ENCODE results near the gene TRAPPC8. TPM values are rescaled to one million over a fixed set of nuclear protein-coding genes. Genes with fewer than 3 reads are reported as not detected.

Gene TRAPPC8
- total and polyA plus RNA-seq, 10 of the 15 experiments (the other 5 are each of a cell fraction or from before 2014, with no cell fraction given), result 13.0 to 75.4 (median 24.8) TPM

DNA sequence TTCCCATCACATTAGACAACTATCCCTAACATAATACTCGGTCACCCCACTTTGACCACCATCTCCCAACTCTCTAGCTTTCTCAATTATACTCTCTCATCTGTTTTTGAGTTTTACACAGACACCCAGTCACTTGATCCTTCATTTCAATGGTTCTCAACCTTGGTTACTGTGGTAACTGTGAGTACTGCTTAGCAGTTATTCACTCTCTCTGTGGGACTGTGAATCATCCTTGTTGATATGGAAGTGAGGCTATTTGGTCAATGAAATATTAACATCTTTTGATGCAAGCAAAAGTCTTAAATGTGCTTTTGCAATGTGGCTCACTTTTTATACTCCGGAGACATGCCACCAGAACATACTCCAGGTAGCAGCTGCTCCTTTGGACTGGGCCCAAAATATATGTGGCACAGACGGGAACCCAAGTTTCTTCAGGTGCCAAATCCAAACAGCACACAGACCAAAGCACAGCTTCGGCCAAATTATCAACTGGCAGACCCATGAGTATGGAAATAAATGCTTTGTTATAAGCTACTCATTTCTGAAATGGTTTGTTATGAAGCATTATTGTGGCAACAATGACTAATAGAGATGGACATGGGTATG is 107.3 kb downstream of the TRAPPC8 start:
- in situ Hi-C loops (cut with MboI), result no loop called here
- Histone ChIP-seq H3K27me3 (replicated peaks in 1 of 2; ENCODE audit: control insufficient read depth in 2 of 2, insufficient read depth in 2 of 2, low read length in 1 of 2) (no peaks in the 10 kb centered on the region), H3K27ac (ENCODE audit: control insufficient read depth, insufficient read depth) (no peak overlapping the region), H3K9me3 (replicated peaks; ENCODE audit: control insufficient read depth, insufficient read depth, low read length) (no peaks in the 10 kb centered on the region), H3K9ac (ENCODE audit: control insufficient read depth, insufficient read depth, low read length) (no peak overlapping the region), H3K79me2 (ENCODE audit: control insufficient read depth, insufficient read depth, low read length) (no peaks in the 10 kb centered on the region), H3K4me2 (ENCODE audit: control insufficient read depth, insufficient read depth) (no peak overlapping the region), H3K36me3 (ENCODE audit: control insufficient read depth in 2 of 2, insufficient read depth in 2 of 2, low read length in 1 of 2) (peaks cover 0 to 16% of the 10 kb centered on the region in 2 experiments; a peak in 2 of 4 replicates), H3K4me1 (ENCODE audit: control insufficient read depth, insufficient read depth, low read length) (no peaks in the 10 kb centered on the region), H2AFZ (ENCODE audit: control insufficient read depth, low read depth, low read length) (no peak overlapping the region), H3K4me3 (no peak overlapping the region), H4K20me1 (ENCODE audit: control insufficient read depth, insufficient read depth) (no peaks in the 10 kb centered on the region)
- ChIA-PET SMC1A (ENCODE audit: uncharacterized antibody, unreplicated experiment) (no interaction called here), RAD21 (ENCODE audit: unreplicated experiment) (no interaction called here), POLR2A (no interaction called here), CTCF (no interaction called here)
- DNase-seq (ENCODE audit: low read depth, low spot score) (no peak), ATAC-seq (no peak), FAIRE-seq (no peak)
- 97% methylated on average over 4 of the region's 4 CpGs for WGBS (ENCODE audit: insufficient coverage, insufficient replicate concordance, low lambda C conversion rate, missing lambda C conversion rate)
- BruUV-seq (replicated peaks), result no TSS peak
- intact Hi-C loops (cut with micrococcal nuclease; ENCODE audit: unreplicated experiment), result no loop called here
- TF ChIP-seq PML (IDR thresholded peaks at IDR 0.05; ENCODE audit: low read length) (no peak), ATF7 (IDR thresholded peaks at IDR 0.05; ENCODE audit: low read depth) (no peak), CHD2 (IDR thresholded peaks at IDR 0.05; ENCODE audit: borderline replicate concordance, low read depth, low read length) (no peak), ZBTB40 (IDR thresholded peaks at IDR 0.05; ENCODE audit: borderline replicate concordance) (no peak), CEBPB (IDR thresholded peaks at IDR 0.05; ENCODE audit: borderline replicate concordance in 1 of 2, low read depth in 2 of 2, low read length in 2 of 2) (no peak), BCL3 (IDR thresholded peaks at IDR 0.05; ENCODE audit: borderline replicate concordance, insufficient read depth, low read depth, low read length, poor library complexity, severe bottlenecking) (no peak), TAF1 (IDR thresholded peaks at IDR 0.05; ENCODE audit: borderline replicate concordance, low read depth, low read length) (no peak), RELB (IDR thresholded peaks at IDR 0.05; ENCODE audit: low read depth) (no peak), YY1 (IDR thresholded peaks at IDR 0.05; ENCODE audit: low read depth, low read length) (no peak), BACH1 (IDR thresholded peaks at IDR 0.05; ENCODE audit: borderline replicate concordance) (no peak), MYC (IDR thresholded peaks at IDR 0.05; ENCODE audit: insufficient read depth, insufficient read length, insufficient replicate concordance, low read length, severe bottlenecking) (no peak)
- TF ChIP-seq, protein P1, sequence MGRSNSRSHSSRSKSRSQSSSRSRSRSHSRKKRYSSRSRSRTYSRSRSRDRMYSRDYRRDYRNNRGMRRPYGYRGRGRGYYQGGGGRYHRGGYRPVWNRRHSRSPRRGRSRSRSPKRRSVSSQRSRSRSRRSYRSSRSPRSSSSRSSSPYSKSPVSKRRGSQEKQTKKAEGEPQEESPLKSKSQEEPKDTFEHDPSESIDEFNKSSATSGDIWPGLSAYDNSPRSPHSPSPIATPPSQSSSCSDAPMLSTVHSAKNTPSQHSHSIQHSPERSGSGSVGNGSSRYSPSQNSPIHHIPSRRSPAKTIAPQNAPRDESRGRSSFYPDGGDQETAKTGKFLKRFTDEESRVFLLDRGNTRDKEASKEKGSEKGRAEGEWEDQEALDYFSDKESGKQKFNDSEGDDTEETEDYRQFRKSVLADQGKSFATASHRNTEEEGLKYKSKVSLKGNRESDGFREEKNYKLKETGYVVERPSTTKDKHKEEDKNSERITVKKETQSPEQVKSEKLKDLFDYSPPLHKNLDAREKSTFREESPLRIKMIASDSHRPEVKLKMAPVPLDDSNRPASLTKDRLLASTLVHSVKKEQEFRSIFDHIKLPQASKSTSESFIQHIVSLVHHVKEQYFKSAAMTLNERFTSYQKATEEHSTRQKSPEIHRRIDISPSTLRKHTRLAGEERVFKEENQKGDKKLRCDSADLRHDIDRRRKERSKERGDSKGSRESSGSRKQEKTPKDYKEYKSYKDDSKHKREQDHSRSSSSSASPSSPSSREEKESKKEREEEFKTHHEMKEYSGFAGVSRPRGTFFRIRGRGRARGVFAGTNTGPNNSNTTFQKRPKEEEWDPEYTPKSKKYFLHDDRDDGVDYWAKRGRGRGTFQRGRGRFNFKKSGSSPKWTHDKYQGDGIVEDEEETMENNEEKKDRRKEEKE (IDR thresholded peaks at IDR 0.05), result no peak
